HepG2 (cell line): ENCODE results near the gene COX7A2L. TPM values are rescaled to one million over a fixed set of nuclear protein-coding genes. Genes with fewer than 3 reads are reported as not detected.

Experiments used
- ARID4A ChIP-seq: sonication (generic); formaldehyde crosslinking; IDR thresholded peaks from 2 replicates; pipeline ENCODE4 v1.5.0; 2020; ENCODE audit warnings: mild to moderate bottlenecking, missing genetic modification reagents, borderline replicate concordance
- ETV5 ChIP-seq: IDR thresholded peaks from 2 replicates; pipeline ENCODE4 v1.6.1; 2018; ENCODE audit warnings: missing biosample characterization, missing genetic modification reagents, inconsistent platforms, borderline replicate concordance
- GATAD1 ChIP-seq: IDR thresholded peaks from 2 replicates; pipeline ENCODE4 v1.6.1; 2016; ENCODE audit warnings: missing genetic modification reagents, missing compliant biosample characterization
- GFI1 ChIP-seq: sonication (generic); formaldehyde crosslinking; IDR thresholded peaks from 2 replicates; pipeline ENCODE4 v1.5.0; 2020; ENCODE audit warnings: missing genetic modification reagents, mild to moderate bottlenecking, borderline replicate concordance
- HNF1B ChIP-seq: sonication (generic); formaldehyde crosslinking; IDR thresholded peaks from 2 replicates; pipeline ENCODE4 v1.5.1; 2020; ENCODE audit warnings: mild to moderate bottlenecking, moderate library complexity, missing genetic modification reagents
- KDM5B ChIP-seq: sonication (generic); formaldehyde crosslinking; IDR thresholded peaks from 2 replicates; pipeline ENCODE4 v1.4.0; 2020; ENCODE audit warnings: missing genetic modification reagents, mild to moderate bottlenecking, borderline replicate concordance
- KLF15 ChIP-seq: sonication (generic); formaldehyde crosslinking; IDR thresholded peaks from 2 replicates; pipeline ENCODE4 v1.8.1; 2023; ENCODE audit warnings: borderline replicate concordance, mild to moderate bottlenecking, inconsistent platforms, missing genetic modification reagents, mixed read lengths
- MBD4 ChIP-seq: IDR thresholded peaks from 2 replicates; pipeline ENCODE4 v1.6.1; 2012; ENCODE audit warnings: low read length, inconsistent platforms, borderline replicate concordance
- NONO ChIP-seq, 2 experiments: fragments of 450-650 bp in 1 of 2; sonication (generic) in 1 of 2; formaldehyde crosslinking in 1 of 2; IDR thresholded peaks in 1 of 2; conservative IDR thresholded peaks in 1 of 2; 2 replicates each; pipeline versions ENCODE4 v1.6.1 to v1.8.0; 2017 to 2022; ENCODE audit warnings: mild to moderate bottlenecking in 1 of 2, missing genetic modification reagents in 1 of 2, moderate library complexity in 1 of 2
- PRDM10 ChIP-seq: sonication (generic); formaldehyde crosslinking; IDR thresholded peaks from 2 replicates; pipeline ENCODE4 v1.4.0; 2020; ENCODE audit warnings: low read depth, missing genetic modification reagents
- TFAP4 ChIP-seq: sonication (generic); IDR thresholded peaks from 2 replicates; pipeline ENCODE4 v1.6.1; 2016; ENCODE audit warnings: low read depth, borderline replicate concordance
- ZC3H4 ChIP-seq: sonication (generic); formaldehyde crosslinking; IDR thresholded peaks from 2 replicates; pipeline ENCODE4 v1.4.0; 2020; ENCODE audit warnings: missing genetic modification reagents, borderline replicate concordance
- ZNF274 ChIP-seq: sonication (generic); formaldehyde crosslinking; IDR thresholded peaks from 2 replicates; pipeline ENCODE4 v1.5.1; 2020; ENCODE audit warnings: mild to moderate bottlenecking, missing genetic modification reagents
- ZNF335 ChIP-seq: sonication (generic); formaldehyde crosslinking; IDR thresholded peaks from 2 replicates; pipeline ENCODE4 v1.4.0; 2020; ENCODE audit warnings: missing genetic modification reagents
- ZNF501 ChIP-seq: sonication (generic); formaldehyde crosslinking; IDR thresholded peaks from 2 replicates; pipeline ENCODE4 v1.5.1; 2020; ENCODE audit warnings: mild to moderate bottlenecking, moderate library complexity, missing genetic modification reagents
- ZNF772 ChIP-seq: sonication (generic); formaldehyde crosslinking; IDR thresholded peaks from 2 replicates; pipeline ENCODE4 v1.5.0; 2020; ENCODE audit warnings: mild to moderate bottlenecking, missing genetic modification reagents
- ZNF792 ChIP-seq: IDR thresholded peaks from 2 replicates; pipeline ENCODE4 v1.6.1; 2016
- polyA plus RNA-seq, 8 experiments: library from polyadenylated mRNA; depleted of rRNA in 3 of 8; stranded (reverse) in 7 of 8; unstranded in 1 of 8; fragments of >200 nt; fragmentation: Illumina TruSeq in 4 of 8; extraction: Trizol in 4 of 8; gene quantifications; 2 replicates each; pipeline versions ENCODE4 v1.2.1 to v1.2.3, GENCODE V29; 2011 to 2016; ENCODE audit warnings: low read depth in 4 of 8, missing spikeins in 1 of 8, mixed read lengths in 1 of 8; ENCODE audit not compliant: insufficient read depth in 1 of 8
- total RNA-seq, 5 experiments: library from RNA; depleted of rRNA; stranded (reverse); fragments of >200 nt; fragmentation: Illumina TruSeq; extraction: Trizol; gene quantifications; 2 replicates each; pipeline ENCODE4 v1.2.3, GENCODE V29; 2016; ENCODE audit warnings: low read depth in 1 of 5

Gene COX7A2L
- total and polyA plus RNA-seq, 2 of the 13 experiments (the other 11 are each of a cell fraction or from before 2014, with no cell fraction given), result 155 to 201 TPM

- TF ChIP-seq KLF15 (CRISPR knock-in tag) (no peak), TFAP4 (no peak), KDM5B (CRISPR knock-in tag) (no peak), ZNF772 (CRISPR knock-in tag) (0 out of 2 replicates have a peak, but pooled peaks have one; percentile 46), ZNF792 (CRISPR knock-in tag) (0 out of 2 replicates have a peak, but pooled peaks have one; percentile 54), ETV5 (CRISPR knock-in tag) (0 out of 2 replicates have a peak, but pooled peaks have one; percentile 25), ZNF501 (CRISPR knock-in tag) (0 out of 2 replicates have a peak, but pooled peaks have one; percentile 46), ZNF335 (no peak), MBD4 (0 out of 2 replicates have a peak, but pooled peaks have one; percentile 3), ARID4A (0 out of 2 replicates have a peak, but pooled peaks have one; percentile 23), PRDM10 (CRISPR knock-in tag) (no peak), NONO (IDR thresholded peaks at IDR 0.05) (no peak), NONO (CRISPR knock-in tag; conservative IDR thresholded peaks at IDR 0.05) (no peak), GATAD1 (no peak), GFI1 (no peak), HNF1B (CRISPR knock-in tag) (0 out of 2 replicates have a peak, but pooled peaks have one; percentile 51), ZNF274 (no peak), ZC3H4 (CRISPR knock-in tag) (no peak)
These were observed 25.4 kb downstream of the COX7A2L start (continued) for GRCh38 chr2:42335514-42336104.
